Measurements from ENCODE around the gene TOM1L2. TPM values are rescaled to one million over a fixed set of nuclear protein-coding genes. Genes with fewer than 3 reads are reported as not detected.

Gene TOM1L2
- total RNA-seq, 1 experiment from 2014 or later, result 45.2 TPM

GRCh38 chr17:17884391-17885357 lies 87.5 kb downstream of the TOM1L2 start:
- no peaks in the 10 kb centered on the region for H3K27me3 ChIP-seq (ENCODE audit: control insufficient read depth, insufficient read depth, low read length)
- no peak for DNase-seq (ENCODE audit: low read depth, low spot score)
- in situ Hi-C loops (cut with HindIII; ENCODE audit: low pct_unique_long_range_greater_than_20kb, low sequenced_read_pairs) (no loop called here), intact Hi-C loops (cut with micrococcal nuclease; ENCODE audit: unreplicated experiment) (no loop called here)
- no peaks in the 10 kb centered on the region; the same call in 1 of the 2 replicates for H3K4me1 ChIP-seq (ENCODE audit: control insufficient read depth, insufficient read depth, low read length)
- no peak for ATAC-seq
- CTCF ChIA-PET, result no interaction called here
- H3K36me3 ChIP-seq (ENCODE audit: control insufficient read depth, insufficient read depth, low read length), result no peaks in the 10 kb centered on the region
- POLR2A ChIA-PET, result interaction anchor here (0.6 to 0.7 kb wide), 3 partner anchors 52 to 476 kb away, joined by 3 to 7 read pairs (median 3); no protein-coding TSS in a partner anchor
- TF ChIP-seq SIN3A (IDR thresholded peaks at IDR 0.05; ENCODE audit: borderline replicate concordance, insufficient read depth, low read depth, low read length) (no peak), TCF7L2 (IDR thresholded peaks at IDR 0.05; ENCODE audit: low read depth, low read length) (no peak), POLR2AphosphoS5 (IDR thresholded peaks at IDR 0.05; ENCODE audit: low read depth, low read length) (no peak)
- TF ChIP-seq, protein P1, sequence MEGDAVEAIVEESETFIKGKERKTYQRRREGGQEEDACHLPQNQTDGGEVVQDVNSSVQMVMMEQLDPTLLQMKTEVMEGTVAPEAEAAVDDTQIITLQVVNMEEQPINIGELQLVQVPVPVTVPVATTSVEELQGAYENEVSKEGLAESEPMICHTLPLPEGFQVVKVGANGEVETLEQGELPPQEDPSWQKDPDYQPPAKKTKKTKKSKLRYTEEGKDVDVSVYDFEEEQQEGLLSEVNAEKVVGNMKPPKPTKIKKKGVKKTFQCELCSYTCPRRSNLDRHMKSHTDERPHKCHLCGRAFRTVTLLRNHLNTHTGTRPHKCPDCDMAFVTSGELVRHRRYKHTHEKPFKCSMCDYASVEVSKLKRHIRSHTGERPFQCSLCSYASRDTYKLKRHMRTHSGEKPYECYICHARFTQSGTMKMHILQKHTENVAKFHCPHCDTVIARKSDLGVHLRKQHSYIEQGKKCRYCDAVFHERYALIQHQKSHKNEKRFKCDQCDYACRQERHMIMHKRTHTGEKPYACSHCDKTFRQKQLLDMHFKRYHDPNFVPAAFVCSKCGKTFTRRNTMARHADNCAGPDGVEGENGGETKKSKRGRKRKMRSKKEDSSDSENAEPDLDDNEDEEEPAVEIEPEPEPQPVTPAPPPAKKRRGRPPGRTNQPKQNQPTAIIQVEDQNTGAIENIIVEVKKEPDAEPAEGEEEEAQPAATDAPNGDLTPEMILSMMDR (IDR thresholded peaks at IDR 0.05), result no peak
- TF ChIP-seq, protein P2, sequence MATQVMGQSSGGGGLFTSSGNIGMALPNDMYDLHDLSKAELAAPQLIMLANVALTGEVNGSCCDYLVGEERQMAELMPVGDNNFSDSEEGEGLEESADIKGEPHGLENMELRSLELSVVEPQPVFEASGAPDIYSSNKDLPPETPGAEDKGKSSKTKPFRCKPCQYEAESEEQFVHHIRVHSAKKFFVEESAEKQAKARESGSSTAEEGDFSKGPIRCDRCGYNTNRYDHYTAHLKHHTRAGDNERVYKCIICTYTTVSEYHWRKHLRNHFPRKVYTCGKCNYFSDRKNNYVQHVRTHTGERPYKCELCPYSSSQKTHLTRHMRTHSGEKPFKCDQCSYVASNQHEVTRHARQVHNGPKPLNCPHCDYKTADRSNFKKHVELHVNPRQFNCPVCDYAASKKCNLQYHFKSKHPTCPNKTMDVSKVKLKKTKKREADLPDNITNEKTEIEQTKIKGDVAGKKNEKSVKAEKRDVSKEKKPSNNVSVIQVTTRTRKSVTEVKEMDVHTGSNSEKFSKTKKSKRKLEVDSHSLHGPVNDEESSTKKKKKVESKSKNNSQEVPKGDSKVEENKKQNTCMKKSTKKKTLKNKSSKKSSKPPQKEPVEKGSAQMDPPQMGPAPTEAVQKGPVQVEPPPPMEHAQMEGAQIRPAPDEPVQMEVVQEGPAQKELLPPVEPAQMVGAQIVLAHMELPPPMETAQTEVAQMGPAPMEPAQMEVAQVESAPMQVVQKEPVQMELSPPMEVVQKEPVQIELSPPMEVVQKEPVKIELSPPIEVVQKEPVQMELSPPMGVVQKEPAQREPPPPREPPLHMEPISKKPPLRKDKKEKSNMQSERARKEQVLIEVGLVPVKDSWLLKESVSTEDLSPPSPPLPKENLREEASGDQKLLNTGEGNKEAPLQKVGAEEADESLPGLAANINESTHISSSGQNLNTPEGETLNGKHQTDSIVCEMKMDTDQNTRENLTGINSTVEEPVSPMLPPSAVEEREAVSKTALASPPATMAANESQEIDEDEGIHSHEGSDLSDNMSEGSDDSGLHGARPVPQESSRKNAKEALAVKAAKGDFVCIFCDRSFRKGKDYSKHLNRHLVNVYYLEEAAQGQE (IDR thresholded peaks at IDR 0.05; ENCODE audit: insufficient read depth in 1 of 2, low read depth in 2 of 2, low read length in 1 of 2), result no peak
- H3K27ac ChIP-seq (ENCODE audit: low read length), result no peak overlapping the region
- H3K9me3 ChIP-seq (ENCODE audit: control insufficient read depth, insufficient read depth, low read depth, low read length), result no peaks in the 10 kb centered on the region
- H3K4me3 ChIP-seq (ENCODE audit: low read depth in 2 of 2, low read length in 2 of 2), result no peak overlapping the region
- no TSS peak for BruUV-seq (replicated peaks)

- intact Hi-C loops (cut with micrococcal nuclease; ENCODE audit: unreplicated experiment) (no loop called here), in situ Hi-C loops (cut with HindIII; ENCODE audit: low pct_unique_long_range_greater_than_20kb, low sequenced_read_pairs) (no loop called here)
- no peaks in the 10 kb centered on the region for H3K9me3 ChIP-seq (ENCODE audit: control insufficient read depth, insufficient read depth, low read depth, low read length)
- H3K27ac ChIP-seq (ENCODE audit: low read length), result no peak overlapping the region
- no peak for TF ChIP-seq TCF7L2 (IDR thresholded peaks at IDR 0.05; ENCODE audit: low read depth, low read length)
- TF ChIP-seq SIN3A (IDR thresholded peaks at IDR 0.05; ENCODE audit: borderline replicate concordance, insufficient read depth, low read depth, low read length), result no peak
- TF ChIP-seq, protein P2 (IDR thresholded peaks at IDR 0.05; ENCODE audit: insufficient read depth in 1 of 2, low read depth in 2 of 2, low read length in 1 of 2), result no peak
- TF ChIP-seq POLR2AphosphoS5 (IDR thresholded peaks at IDR 0.05; ENCODE audit: low read depth, low read length), result no peak
- TF ChIP-seq, protein P1 (IDR thresholded peaks at IDR 0.05), result no peak
- ATAC-seq (no peak), DNase-seq (ENCODE audit: low read depth, low spot score) (no peak)
- CTCF ChIA-PET, result no interaction called here
- no peaks in the 10 kb centered on the region for H3K27me3 ChIP-seq (ENCODE audit: control insufficient read depth, insufficient read depth, low read length)
- H3K36me3 ChIP-seq (ENCODE audit: control insufficient read depth, insufficient read depth, low read length), result no peaks in the 10 kb centered on the region
- no peak overlapping the region for H3K4me3 ChIP-seq (ENCODE audit: low read depth in 2 of 2, low read length in 2 of 2)
- POLR2A ChIA-PET, result interaction anchor here (0.6 kb wide), 1 partner anchor 332 kb away, joined by 3 read pairs; no protein-coding TSS in a partner anchor
- no peaks in the 10 kb centered on the region; the same call in 1 of the 2 replicates for H3K4me1 ChIP-seq (ENCODE audit: control insufficient read depth, insufficient read depth, low read length)
- BruUV-seq (replicated peaks), result no TSS peak
Observed at GRCh38 chr17:17883801-17884200, 88.4 kb downstream of the TOM1L2 start.

Measured in Panc1 (cell line).